Calu3 (cell line): ENCODE measurements around the gene UBE2G1. TPM values are rescaled to one million over a fixed set of nuclear protein-coding genes. Genes with fewer than 3 reads are reported as not detected.

Experiments used
- BruUV-seq: library from RNA; stranded (reverse); fragments of 400-500 nt; replicated peaks from 2 replicates; lab custom pipeline; 2021; lab: Mats Ljungman, UMichigan
- CTCF ChIA-PET: fragments of 300-600 bp; sonication (Branson Sonifier 250); formaldehyde crosslinking; loops from one replicate; lab custom pipeline; 2022; ENCODE audit warnings: antibody characterized with exemption; lab: Charles Lee
- DNase-seq: peaks from one replicate; pipeline ENCODE4 v3.0.0; 2022
- H3K27ac Mint-ChIP-seq: one replicate; pipeline ENCODE4 v1.8.0; 2022; ENCODE audit warnings: mixed read lengths; ENCODE audit not compliant: unreplicated experiment
- H3K27me3 Mint-ChIP-seq: one replicate; pipeline ENCODE4 v1.8.0; 2022; ENCODE audit warnings: mixed read lengths; ENCODE audit not compliant: unreplicated experiment
- H3K36me3 Mint-ChIP-seq: one replicate; pipeline ENCODE4 v1.8.0; 2022; ENCODE audit warnings: mild to moderate bottlenecking, moderate library complexity, mixed read lengths; ENCODE audit not compliant: insufficient read depth, unreplicated experiment
- H3K4me1 Mint-ChIP-seq: one replicate; pipeline ENCODE4 v1.8.0; 2022; ENCODE audit warnings: mild to moderate bottlenecking, low read depth, mixed read lengths; ENCODE audit not compliant: unreplicated experiment
- H3K4me3 Mint-ChIP-seq: one replicate; pipeline ENCODE4 v1.8.0; 2022; ENCODE audit warnings: mild to moderate bottlenecking, low read depth, moderate library complexity, mixed read lengths; ENCODE audit not compliant: unreplicated experiment
- H3K9me3 Mint-ChIP-seq: one replicate; pipeline ENCODE4 v1.8.0; 2022; ENCODE audit warnings: low read depth, mixed read lengths; ENCODE audit not compliant: unreplicated experiment
- CTCF ChIP-seq: fragments of 200-600 bp; IDR thresholded peaks from one replicate; pipeline ENCODE4 v1.8.0; 2022; ENCODE audit warnings: antibody characterized with exemption; ENCODE audit not compliant: unreplicated experiment
- intact Hi-C: fragments of 100-400 bp; cut with micrococcal nuclease; formaldehyde crosslinking; loops from one replicate; pipeline ENCODE4 v1.10.0; 2022; ENCODE audit not compliant: unreplicated experiment
- total RNA-seq: library from RNA; stranded (reverse); gene quantifications from 2 replicates; pipeline ENCODE4 v1.2.3, GENCODE V29; 2022

Gene UBE2G1
- total RNA-seq, 1 experiment from 2014 or later, result 52.0 TPM

GRCh38 chr17:4221163-4221562 lies 145.3 kb downstream of the UBE2G1 start:
- no peak overlapping the region for H3K4me3 Mint-ChIP-seq
- H3K9me3 Mint-ChIP-seq, result no peaks in the 10 kb centered on the region
- H3K36me3 Mint-ChIP-seq, result no peaks in the 10 kb centered on the region
- no peak for DNase-seq
- BruUV-seq, result no TSS peak
- intact Hi-C loops, result no loop called here
- CTCF ChIA-PET, result no interaction called here
- no peak for TF ChIP-seq CTCF
- H3K27me3 Mint-ChIP-seq, result no peaks in the 10 kb centered on the region
- no peak overlapping the region for H3K27ac Mint-ChIP-seq
- H3K4me1 Mint-ChIP-seq, result no peaks in the 10 kb centered on the region

GRCh38 chr17:4220655-4221054 lies 145.8 kb downstream of the UBE2G1 start:
- Mint-ChIP-seq H3K4me3 (no peak overlapping the region), H3K36me3 (no peaks in the 10 kb centered on the region), H3K27ac (no peak overlapping the region), H3K27me3 (no peaks in the 10 kb centered on the region), H3K9me3 (no peaks in the 10 kb centered on the region), H3K4me1 (no peaks in the 10 kb centered on the region)
- no peak for DNase-seq
- TF ChIP-seq CTCF, result no peak
- CTCF ChIA-PET, result no interaction called here
- intact Hi-C loops, result no loop called here
- no TSS peak for BruUV-seq

Other genes with a start within 250 kb of the UBE2G1 start
- 25.3 and 25.9 TPM in 2 replicates for gene ZZEF1, start 223.6 kb downstream of the UBE2G1 start, total RNA-seq
- 3.3 and 4.1 TPM in 2 replicates for gene CYB5D2, start 223.5 kb downstream of the UBE2G1 start, total RNA-seq
- 46.8 and 55.2 TPM in 2 replicates for gene ANKFY1, start 102.7 kb downstream of the UBE2G1 start, total RNA-seq
- 1.4 and 2.1 TPM in 2 replicates for gene SPNS3, start 67.3 kb upstream of the UBE2G1 start, total RNA-seq
- gene SPNS2, start 132.2 kb upstream of the UBE2G1 start, total RNA-seq, result 63.4 and 104 TPM in 2 replicates
- gene MYBBP1A, start 188.7 kb upstream of the UBE2G1 start, total RNA-seq, result 61.6 and 64.2 TPM in 2 replicates
- gene GGT6, start 193.9 kb upstream of the UBE2G1 start, total RNA-seq, result 1.1 and 1.8 TPM in 2 replicates
- gene SMTNL2, start 217.9 kb upstream of the UBE2G1 start, total RNA-seq, result not detected in 2 replicates